GM10248 (cell line): ENCODE data around the gene GNB5.

Experiments used
- CTCF ChIA-PET: fragments of 300-600 bp; sonication (Branson Sonifier 250); formaldehyde crosslinking; extraction: SDS; loops from one replicate; lab custom pipeline; 2021; ENCODE audit warnings: antibody characterized with exemption; lab: Yijun Ruan, JAX
- POLR2A ChIA-PET: fragments of 350-650 bp; sonication (Branson Sonifier 250); formaldehyde crosslinking; extraction: SDS; loops from one replicate; lab custom pipeline; 2020; ENCODE audit warnings: antibody characterized with exemption; lab: Yijun Ruan, JAX
- DNase-seq: peaks from one replicate; pipeline ENCODE4 v3.0.0; 2012; ENCODE audit errors: extremely low spot score
- TF ChIP-seq, protein P1 (sequence below): IDR thresholded peaks from 2 replicates; pipeline ENCODE4 v1.5.1; 2012; ENCODE audit warnings: mild to moderate bottlenecking, low read depth; ENCODE audit errors: extremely low read depth, missing control alignments, control extremely low read depth

The GNB5 gene

DNA sequence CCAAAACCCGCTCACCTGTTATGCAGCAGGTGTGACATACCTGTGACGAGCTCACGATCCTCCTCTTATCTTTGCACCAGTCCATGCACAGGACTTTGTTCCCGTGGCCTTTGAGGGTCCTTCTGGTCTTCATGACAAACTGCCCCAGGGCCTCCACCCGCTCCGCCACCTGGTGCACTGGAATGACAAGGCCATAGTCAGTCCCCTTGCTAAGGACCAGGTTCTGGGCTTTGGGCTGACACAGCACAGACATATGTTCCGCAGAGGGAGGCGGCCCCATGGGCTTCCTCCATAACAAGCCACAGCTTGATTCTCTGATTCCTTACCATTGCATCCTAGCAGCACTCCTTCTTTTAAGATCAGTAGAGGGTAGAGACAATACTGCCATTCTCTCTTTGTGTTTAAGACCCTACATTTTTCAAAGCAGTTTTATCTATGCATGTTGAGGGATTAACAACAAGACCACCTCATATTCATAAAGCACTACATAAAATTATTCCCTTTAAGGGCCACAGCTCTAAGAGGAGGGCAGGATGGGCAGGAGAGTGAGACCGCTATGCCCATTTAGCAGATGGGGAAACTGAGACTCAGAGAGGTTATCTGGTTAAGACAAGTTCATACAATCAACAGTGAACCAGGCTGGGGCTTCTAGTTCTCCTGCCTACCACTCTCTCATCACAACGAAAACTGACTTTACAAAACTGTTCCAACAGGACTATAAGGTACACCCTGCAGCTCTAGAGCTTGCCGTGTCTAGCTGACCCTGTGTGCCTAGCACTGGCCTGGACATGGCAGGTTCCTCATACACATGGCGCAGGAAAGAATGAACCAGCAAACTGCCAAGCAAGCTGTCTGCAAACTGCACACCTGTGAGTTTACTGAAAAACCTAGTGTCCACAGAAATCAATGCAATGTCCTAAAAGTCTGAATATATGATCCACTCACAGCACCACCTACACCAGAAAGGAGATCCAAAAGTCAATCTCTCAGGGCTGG, 37.0 kb downstream of the GNB5 start:
- TF ChIP-seq, protein P1, sequence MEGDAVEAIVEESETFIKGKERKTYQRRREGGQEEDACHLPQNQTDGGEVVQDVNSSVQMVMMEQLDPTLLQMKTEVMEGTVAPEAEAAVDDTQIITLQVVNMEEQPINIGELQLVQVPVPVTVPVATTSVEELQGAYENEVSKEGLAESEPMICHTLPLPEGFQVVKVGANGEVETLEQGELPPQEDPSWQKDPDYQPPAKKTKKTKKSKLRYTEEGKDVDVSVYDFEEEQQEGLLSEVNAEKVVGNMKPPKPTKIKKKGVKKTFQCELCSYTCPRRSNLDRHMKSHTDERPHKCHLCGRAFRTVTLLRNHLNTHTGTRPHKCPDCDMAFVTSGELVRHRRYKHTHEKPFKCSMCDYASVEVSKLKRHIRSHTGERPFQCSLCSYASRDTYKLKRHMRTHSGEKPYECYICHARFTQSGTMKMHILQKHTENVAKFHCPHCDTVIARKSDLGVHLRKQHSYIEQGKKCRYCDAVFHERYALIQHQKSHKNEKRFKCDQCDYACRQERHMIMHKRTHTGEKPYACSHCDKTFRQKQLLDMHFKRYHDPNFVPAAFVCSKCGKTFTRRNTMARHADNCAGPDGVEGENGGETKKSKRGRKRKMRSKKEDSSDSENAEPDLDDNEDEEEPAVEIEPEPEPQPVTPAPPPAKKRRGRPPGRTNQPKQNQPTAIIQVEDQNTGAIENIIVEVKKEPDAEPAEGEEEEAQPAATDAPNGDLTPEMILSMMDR = no peak
- ChIA-PET POLR2A (no interaction called here), CTCF (interaction anchor here (1.0 to 4.7 kb wide), 7 partner anchors 11 to 173 kb away, joined by 3 to 33 read pairs (median 4); no protein-coding TSS in a partner anchor)
- DNase-seq = no peak

DNA sequence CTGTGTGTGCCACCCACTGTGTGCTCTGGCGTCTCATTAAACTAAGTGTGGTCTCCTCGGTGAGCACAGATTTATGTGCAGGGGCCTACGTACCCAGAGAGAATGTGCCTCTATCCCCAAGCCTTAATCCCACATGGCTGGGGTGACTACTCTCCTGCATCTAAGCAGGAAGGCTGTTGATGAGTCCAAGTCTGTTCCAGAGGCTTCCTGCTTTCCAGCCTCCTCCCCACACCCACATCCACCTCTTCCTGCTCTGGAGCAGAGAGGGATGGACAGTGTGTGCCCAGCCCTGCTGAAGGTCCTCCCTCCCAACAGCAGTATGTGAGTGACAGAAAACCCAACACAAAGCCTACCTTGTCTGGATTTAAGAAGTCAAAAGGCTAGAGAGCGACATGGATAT, 39.8 kb downstream of the GNB5 start:
- CTCF ChIA-PET = no interaction called here
- TF ChIP-seq, protein P1 = no peak
- DNase-seq = no peak
- POLR2A ChIA-PET = no interaction called here

DNA sequence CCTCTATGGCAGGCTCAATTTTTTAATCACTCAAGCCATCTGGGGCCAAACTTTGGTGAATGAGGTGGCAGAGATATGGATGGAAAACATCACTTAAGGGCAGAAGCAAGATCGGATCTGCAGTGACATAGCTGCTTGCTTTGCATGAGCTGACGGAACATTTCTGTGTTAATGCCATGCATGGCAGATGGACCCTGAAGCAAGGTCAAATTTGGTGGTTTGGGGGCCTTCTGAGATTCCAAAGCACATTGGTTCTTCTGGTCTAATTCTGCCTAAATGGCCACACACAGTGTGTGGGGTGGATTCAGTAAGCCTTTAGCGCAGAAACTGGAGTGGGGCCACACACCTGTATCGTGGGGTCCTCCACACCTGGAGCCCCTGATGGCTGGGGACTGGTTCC, 40.3 kb downstream of the GNB5 start:
- CTCF ChIA-PET = interaction anchor here (1.5 kb wide), 1 partner anchor 17 kb away, joined by 3 read pairs; no protein-coding TSS in a partner anchor
- TF ChIP-seq, protein P1 = no peak
- POLR2A ChIA-PET = no interaction called here
- DNase-seq = no peak

DNA sequence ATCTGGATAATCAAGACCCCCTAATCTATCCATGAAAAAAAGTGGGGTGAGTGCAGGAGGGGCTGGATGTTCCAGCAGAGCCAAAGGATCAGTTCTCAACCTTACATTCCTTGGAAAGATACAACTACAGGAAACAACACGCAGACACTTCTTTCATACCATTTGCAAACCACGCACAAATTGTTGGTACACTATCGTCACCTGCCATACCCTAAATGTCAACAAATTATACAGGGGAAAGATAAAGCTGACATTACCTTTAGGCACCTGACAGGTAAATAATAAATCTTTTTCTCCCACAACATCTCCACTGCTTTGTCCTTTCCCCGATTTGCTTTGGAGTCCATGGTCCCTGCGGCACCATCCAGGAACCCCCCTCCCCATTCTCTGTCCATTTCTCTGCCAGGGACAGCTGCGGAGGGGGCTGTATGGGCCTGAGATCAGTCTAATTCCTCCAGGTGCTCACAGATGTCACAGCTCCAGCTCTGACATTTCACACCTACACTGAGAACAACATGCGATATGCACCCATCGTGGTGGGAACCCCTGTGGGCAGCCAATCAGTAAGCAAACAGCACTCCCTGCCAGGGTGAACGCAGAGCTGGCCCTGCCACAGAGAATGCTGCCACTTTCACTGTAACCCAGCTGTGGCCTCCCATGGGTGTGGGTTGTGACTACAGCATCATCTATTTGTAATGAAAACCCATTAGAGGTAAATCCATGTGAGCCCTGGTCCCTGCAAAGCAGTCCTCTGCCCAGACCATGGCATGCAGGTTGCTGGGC, 41.0 kb downstream of the GNB5 start:
- TF ChIP-seq, protein P1 = no peak
- POLR2A ChIA-PET = no interaction called here
- CTCF ChIA-PET = interaction anchor here (1.5 to 2.2 kb wide), 4 partner anchors 12 to 67 kb away, joined by 3 to 12 read pairs (median 5); no protein-coding TSS in a partner anchor
- no peak for DNase-seq

DNA sequence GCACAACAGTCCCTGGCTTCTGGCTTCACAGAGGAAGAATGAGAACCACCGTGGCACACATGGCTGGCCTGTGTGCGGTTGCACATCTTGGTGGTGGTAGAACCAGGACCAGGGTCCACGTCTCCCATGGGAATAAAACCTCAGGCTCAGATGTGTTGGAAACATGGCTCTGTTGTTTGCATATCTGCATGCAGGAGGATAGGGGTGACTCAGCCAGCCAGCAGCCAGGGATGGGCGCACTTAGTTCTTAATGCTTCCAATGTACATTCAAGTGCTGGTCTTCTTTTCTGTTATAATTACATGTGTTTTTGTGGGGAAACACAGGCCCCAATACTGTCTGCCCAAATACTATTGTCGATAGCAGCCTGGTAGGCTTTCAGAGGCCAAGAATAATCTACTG, 42.8 kb downstream of the GNB5 start:
- CTCF ChIA-PET = interaction anchor here (1.3 to 2.2 kb wide), 3 partner anchors 10 to 65 kb away, joined by 3 to 12 read pairs (median 6); no protein-coding TSS in a partner anchor
- TF ChIP-seq, protein P1 = no peak
- POLR2A ChIA-PET = no interaction called here
- DNase-seq = no peak

DNA sequence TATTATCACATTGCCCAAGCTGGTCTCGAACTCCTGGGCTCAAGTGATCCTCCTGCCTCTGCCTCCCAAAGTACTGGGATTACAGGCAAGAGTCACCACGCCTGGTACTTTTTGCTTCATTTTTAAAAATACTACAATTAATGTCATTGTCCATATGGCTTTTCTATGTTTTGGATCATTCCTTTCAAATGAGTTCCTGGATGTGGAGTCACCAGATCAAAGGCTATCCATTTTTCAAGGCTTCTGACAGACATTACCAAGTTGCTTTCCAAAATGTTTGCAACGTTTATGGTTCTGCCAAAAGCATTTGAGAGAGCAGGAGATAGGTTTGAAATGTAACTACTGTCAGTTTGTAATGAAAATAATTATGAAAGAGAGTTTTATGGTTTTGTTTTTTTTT, 44.4 kb downstream of the GNB5 start:
- ChIA-PET CTCF (interaction anchor here (1.2 to 1.8 kb wide), 2 partner anchors 9 to 14 kb away, joined by 3 to 4 read pairs; no protein-coding TSS in a partner anchor), POLR2A (no interaction called here)
- no peak for DNase-seq
- TF ChIP-seq, protein P1 = no peak
